ENCODE results near the gene KCNK7. TPM values are rescaled to one million over a fixed set of nuclear protein-coding genes. Genes with fewer than 3 reads are reported as not detected.

KCNK7 gene
- total RNA-seq, 1 experiment from 2014 or later, result 0.61 TPM

DNA sequence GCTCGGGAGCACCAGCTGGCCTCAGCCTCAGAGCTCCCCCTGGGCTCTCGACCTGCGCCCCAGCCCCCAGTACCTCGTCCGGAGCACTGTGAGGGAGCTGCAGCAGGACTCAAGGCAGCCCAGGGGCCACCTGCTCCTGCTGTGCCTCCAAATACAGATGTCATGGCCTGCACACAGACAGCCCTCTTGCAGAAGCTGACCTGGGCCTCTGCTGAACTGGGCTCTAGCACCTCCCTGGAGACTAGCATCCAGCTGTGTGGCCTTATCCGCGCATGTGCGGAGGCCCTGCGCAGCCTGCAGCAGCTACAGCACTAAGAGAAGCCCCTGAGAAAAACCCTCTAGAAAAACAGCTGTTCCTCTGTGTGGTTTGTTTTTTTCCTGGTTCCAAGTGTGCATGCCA lies 24.2 kb downstream of the KCNK7 start:
- ChIA-PET POLR2A (interaction anchor here (3.9 kb wide), 1 partner anchor 31 kb away, joined by 15 read pairs; no protein-coding TSS in a partner anchor), RAD21 (ENCODE audit: low non-redundant PET in 1 of 2, low total read pairs in 2 of 2, uncharacterized antibody in 2 of 2, unreplicated experiment in 2 of 2) (interaction anchor here (0.6 to 3.3 kb wide), 3 partner anchors 12 to 50 kb away, joined by 4 to 32 read pairs (median 6); no protein-coding TSS in a partner anchor), CTCF (interaction anchor here (0.7 to 4.5 kb wide), 4 partner anchors 17 to 30 kb away, joined by 3 to 89 read pairs (median 10); no protein-coding TSS in a partner anchor)
- intact Hi-C loops (cut with micrococcal nuclease), result loop anchor here (5.0 kb wide), 1 partner anchor 189 kb away; the partner anchor contains the start of gene SLC25A45
- TF ChIP-seq SIN3A (IDR thresholded peaks at IDR 0.05; ENCODE audit: low read depth), result no peak
- TF ChIP-seq JUND (IDR thresholded peaks at IDR 0.05), result no peak
- no peak for TF ChIP-seq ZNF274 (IDR thresholded peaks at IDR 0.05; ENCODE audit: low read depth, low read length)
- H3K4me2 ChIP-seq (ENCODE audit: low read length), result peak overlapping the region; percentile 78
- DNase-seq (ENCODE audit: low read depth, low spot score) (no peak), ATAC-seq (no peak)
- H2AFZ ChIP-seq (ENCODE audit: low read depth, low read length, poor library complexity, severe bottlenecking), result no peak overlapping the region
- peaks cover 37 to 64% of the 10 kb centered on the region in 2 experiments for H3K4me1 ChIP-seq (ENCODE audit: control insufficient read depth in 1 of 2, insufficient read depth in 2 of 2, low read length in 2 of 2)
- peaks cover 62% of the 10 kb centered on the region for H3K79me2 ChIP-seq (ENCODE audit: insufficient read depth, low read length)
- no peaks in the 10 kb centered on the region for H3K9me3 ChIP-seq (ENCODE audit: control insufficient read depth in 1 of 2, insufficient read depth in 1 of 2, low read depth in 1 of 2, low read length in 2 of 2)
- H3K4me3 ChIP-seq (replicated peaks in 1 of 2; ENCODE audit: low read depth in 1 of 2, low read length in 2 of 2), result peak overlapping the region; percentile 97 to 100
- H3K36me3 ChIP-seq (ENCODE audit: control insufficient read depth in 1 of 2, insufficient read depth in 2 of 2, low read length in 2 of 2), result no peaks in the 10 kb centered on the region; a peak in 1 of 4 replicates
- H3K9ac ChIP-seq (ENCODE audit: low read length), result peak overlapping the region; percentile 98
- H4K20me1 ChIP-seq (ENCODE audit: insufficient read depth), result no peaks in the 10 kb centered on the region
- BruUV-seq (replicated peaks), result no TSS peak
- no peaks in the 10 kb centered on the region for H3K27me3 ChIP-seq (ENCODE audit: insufficient read depth, low read length)
- no peaks in the 10 kb centered on the region for H3K9me2 ChIP-seq (ENCODE audit: insufficient read depth)
- H3K27ac ChIP-seq (ENCODE audit: low read depth, low read length), result peak overlapping the region; percentile 94

DNA sequence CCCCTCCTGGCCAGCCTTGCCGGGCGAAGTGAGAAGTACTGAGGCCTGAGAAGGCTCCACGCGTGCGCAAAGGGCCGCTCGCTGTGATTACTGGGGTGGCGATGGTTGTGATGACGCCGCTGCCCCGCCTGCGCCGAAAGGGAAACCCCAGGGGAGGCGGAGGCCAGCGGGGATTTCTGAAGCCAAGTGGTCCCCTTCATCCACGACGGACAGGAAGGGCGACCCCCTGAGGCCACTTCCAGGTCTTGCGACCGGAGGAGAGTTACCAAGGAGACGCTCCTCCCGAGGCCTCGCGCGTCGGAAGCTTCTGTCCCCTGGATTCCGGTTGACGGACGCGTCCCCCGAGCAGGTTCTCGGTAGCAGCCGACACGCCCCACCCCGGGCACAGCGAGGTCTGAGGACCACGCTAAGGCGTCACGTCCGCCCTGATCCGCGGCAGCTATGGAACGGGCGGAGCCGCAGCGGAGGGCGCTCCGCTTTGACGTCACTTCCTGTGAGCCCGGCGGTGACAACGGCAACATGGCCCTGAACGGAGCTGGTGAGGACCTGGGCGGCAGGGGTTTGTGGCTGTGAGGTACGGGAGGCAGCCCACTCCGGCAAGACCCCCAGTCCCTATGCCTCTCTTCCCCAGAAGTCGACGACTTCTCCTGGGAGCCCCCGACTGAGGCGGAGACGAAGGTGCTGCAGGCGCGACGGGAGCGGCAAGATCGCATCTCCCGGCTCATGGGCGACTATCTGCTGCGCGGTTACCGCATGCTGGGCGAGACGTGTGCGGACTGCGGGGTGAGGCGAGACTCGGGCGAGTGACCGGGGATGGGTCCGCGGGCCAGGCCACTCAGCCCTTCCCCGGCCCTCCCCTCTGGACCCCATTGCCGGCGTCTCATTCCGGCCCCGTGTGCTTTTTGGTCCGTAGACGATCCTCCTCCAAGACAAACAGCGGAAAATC lies 25.4 kb downstream of the KCNK7 start, which contains the start of gene ZNRD2:
TSS of gene ZNRD2 (plus strand) at position 505 of the 946 bp plus-strand sequence. CDS start at position 520, 15 bp downstream.
- Histone ChIP-seq H4K20me1 (ENCODE audit: insufficient read depth) (no peaks in the 10 kb centered on the region), H3K27me3 (ENCODE audit: insufficient read depth, low read length) (no peaks in the 10 kb centered on the region), H3K9me3 (ENCODE audit: control insufficient read depth in 1 of 2, insufficient read depth in 1 of 2, low read depth in 1 of 2, low read length in 2 of 2) (no peaks in the 10 kb centered on the region), H3K36me3 (ENCODE audit: control insufficient read depth in 1 of 2, insufficient read depth in 2 of 2, low read length in 2 of 2) (no peaks in the 10 kb centered on the region; a peak in 1 of 4 replicates), H3K4me1 (ENCODE audit: control insufficient read depth in 1 of 2, insufficient read depth in 2 of 2, low read length in 2 of 2) (peaks cover 35 to 68% of the 10 kb centered on the region in 2 experiments), H3K9ac (ENCODE audit: low read length) (peak within 1 kb of the TSS; percentile 98), H3K9me2 (ENCODE audit: insufficient read depth) (no peaks in the 10 kb centered on the region), H3K4me2 (ENCODE audit: low read length) (peak within 1 kb of the TSS; percentile 78), H3K4me3 (replicated peaks in 1 of 2; ENCODE audit: low read depth in 1 of 2, low read length in 2 of 2) (peak within 1 kb of the TSS; percentile 97 to 100), H2AFZ (ENCODE audit: low read depth, low read length, poor library complexity, severe bottlenecking) (no peak within 1 kb of the TSS), H3K27ac (ENCODE audit: low read depth, low read length) (peak within 1 kb of the TSS; percentile 94), H3K79me2 (ENCODE audit: insufficient read depth, low read length) (peaks cover 58% of the 10 kb centered on the region)
- POLR2A ChIA-PET, result interaction anchor here (0.6 to 3.9 kb wide), 6 partner anchors 10 to 1244 kb away, joined by 3 to 17 read pairs (median 6); partner anchors contain the start of gene PCNX3
- DNase-seq (ENCODE audit: low read depth, low spot score), result peak; percentile 97
- peak; percentile 72 for ATAC-seq
- intact Hi-C loops (cut with micrococcal nuclease), result loop anchor here (1.0 to 5.0 kb wide), 2 partner anchors 30 to 188 kb away; partner anchors contain the start of gene SLC25A45
- no TSS peak for BruUV-seq (replicated peaks)
- CTCF ChIA-PET, result interaction anchor here (0.9 to 4.5 kb wide), 6 partner anchors 9 to 742 kb away, joined by 3 to 89 read pairs (median 4); partner anchors contain the start of gene PCNX3
- RAD21 ChIA-PET (ENCODE audit: low non-redundant PET in 1 of 2, low total read pairs in 2 of 2, uncharacterized antibody in 2 of 2, unreplicated experiment in 2 of 2), result interaction anchor here (0.6 to 3.3 kb wide), 3 partner anchors 24 to 49 kb away, joined by 4 to 32 read pairs (median 4); no protein-coding TSS in a partner anchor
- TF ChIP-seq YY1 (IDR thresholded peaks at IDR 0.05; ENCODE audit: extremely low read depth, insufficient replicate concordance, low read depth, low read length) (peak; percentile 89), TCF7L2 (IDR thresholded peaks at IDR 0.05; ENCODE audit: borderline replicate concordance, extremely low read depth, insufficient read depth, insufficient read length) (peak; percentile 79), EZH2 (IDR thresholded peaks at IDR 0.05) (no peak), POLR2A (IDR thresholded peaks at IDR 0.05; ENCODE audit: borderline replicate concordance, extremely low read depth, insufficient read depth, insufficient read length) (peak; percentile 36), ZNF274 (IDR thresholded peaks at IDR 0.05; ENCODE audit: low read depth, low read length) (no peak), ZFX (IDR thresholded peaks at IDR 0.05) (peak; percentile 58; the same call in 1 of the 2 replicates)
- TF ChIP-seq, protein P1, sequence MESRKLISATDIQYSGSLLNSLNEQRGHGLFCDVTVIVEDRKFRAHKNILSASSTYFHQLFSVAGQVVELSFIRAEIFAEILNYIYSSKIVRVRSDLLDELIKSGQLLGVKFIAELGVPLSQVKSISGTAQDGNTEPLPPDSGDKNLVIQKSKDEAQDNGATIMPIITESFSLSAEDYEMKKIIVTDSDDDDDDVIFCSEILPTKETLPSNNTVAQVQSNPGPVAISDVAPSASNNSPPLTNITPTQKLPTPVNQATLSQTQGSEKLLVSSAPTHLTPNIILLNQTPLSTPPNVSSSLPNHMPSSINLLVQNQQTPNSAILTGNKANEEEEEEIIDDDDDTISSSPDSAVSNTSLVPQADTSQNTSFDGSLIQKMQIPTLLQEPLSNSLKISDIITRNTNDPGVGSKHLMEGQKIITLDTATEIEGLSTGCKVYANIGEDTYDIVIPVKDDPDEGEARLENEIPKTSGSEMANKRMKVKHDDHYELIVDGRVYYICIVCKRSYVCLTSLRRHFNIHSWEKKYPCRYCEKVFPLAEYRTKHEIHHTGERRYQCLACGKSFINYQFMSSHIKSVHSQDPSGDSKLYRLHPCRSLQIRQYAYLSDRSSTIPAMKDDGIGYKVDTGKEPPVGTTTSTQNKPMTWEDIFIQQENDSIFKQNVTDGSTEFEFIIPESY (IDR thresholded peaks at IDR 0.05; ENCODE audit: extremely low read depth, insufficient replicate concordance, low read length), result peak; percentile 48
- TF ChIP-seq, protein P2, sequence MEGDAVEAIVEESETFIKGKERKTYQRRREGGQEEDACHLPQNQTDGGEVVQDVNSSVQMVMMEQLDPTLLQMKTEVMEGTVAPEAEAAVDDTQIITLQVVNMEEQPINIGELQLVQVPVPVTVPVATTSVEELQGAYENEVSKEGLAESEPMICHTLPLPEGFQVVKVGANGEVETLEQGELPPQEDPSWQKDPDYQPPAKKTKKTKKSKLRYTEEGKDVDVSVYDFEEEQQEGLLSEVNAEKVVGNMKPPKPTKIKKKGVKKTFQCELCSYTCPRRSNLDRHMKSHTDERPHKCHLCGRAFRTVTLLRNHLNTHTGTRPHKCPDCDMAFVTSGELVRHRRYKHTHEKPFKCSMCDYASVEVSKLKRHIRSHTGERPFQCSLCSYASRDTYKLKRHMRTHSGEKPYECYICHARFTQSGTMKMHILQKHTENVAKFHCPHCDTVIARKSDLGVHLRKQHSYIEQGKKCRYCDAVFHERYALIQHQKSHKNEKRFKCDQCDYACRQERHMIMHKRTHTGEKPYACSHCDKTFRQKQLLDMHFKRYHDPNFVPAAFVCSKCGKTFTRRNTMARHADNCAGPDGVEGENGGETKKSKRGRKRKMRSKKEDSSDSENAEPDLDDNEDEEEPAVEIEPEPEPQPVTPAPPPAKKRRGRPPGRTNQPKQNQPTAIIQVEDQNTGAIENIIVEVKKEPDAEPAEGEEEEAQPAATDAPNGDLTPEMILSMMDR (IDR thresholded peaks at IDR 0.05 in 2 of 3, conservative IDR thresholded peaks at IDR 0.05 in 1 of 3; ENCODE audit: borderline replicate concordance in 1 of 3, insufficient read depth in 1 of 3, low read depth in 2 of 3, low read length in 2 of 3), result peak in 1 of 3 experiments; percentile 29; a peak in 2 of 6 replicates
